Measurements from ENCODE around the gene CACNB3. TPM values are rescaled to one million over a fixed set of nuclear protein-coding genes. Genes with fewer than 3 reads are reported as not detected.

CACNB3 gene
- total and polyA plus RNA-seq, 9 of the 15 experiments (the other 6 are each of a cell fraction or from before 2014, with no cell fraction given): 0.24 to 2.0 (median 1.5) TPM

- TF ChIP-seq PRDM10 (IDR thresholded peaks at IDR 0.05; ENCODE audit: partially characterized antibody): peak; percentile 57
- peak in 1 of 2 experiments; percentile 85; a peak in 1 of 4 replicates for TF ChIP-seq ETV6 (IDR thresholded peaks at IDR 0.05; ENCODE audit: borderline replicate concordance in 1 of 2, low read depth in 2 of 2, low read length in 1 of 2)
- TF ChIP-seq ETV6 (CRISPR knock-in tag; IDR thresholded peaks at IDR 0.05; ENCODE audit: borderline replicate concordance): no peak
- TF ChIP-seq POLR2B (IDR thresholded peaks at IDR 0.05; ENCODE audit: low read depth, partially characterized antibody): peak; percentile 56
- peak; percentile 98 for TF ChIP-seq RBFOX2 (IDR thresholded peaks at IDR 0.05; ENCODE audit: low read depth, low read length)
- TF ChIP-seq GABPB2 (CRISPR knock-in tag; conservative IDR thresholded peaks at IDR 0.05): no peak
- peak; percentile 93 for TF ChIP-seq BCOR (IDR thresholded peaks at IDR 0.05)
- TF ChIP-seq FOXM1 (IDR thresholded peaks at IDR 0.05; ENCODE audit: low read depth): peak; percentile 73
- no peak for TF ChIP-seq FOXM1 (CRISPR knock-in tag; IDR thresholded peaks at IDR 0.05; ENCODE audit: low read depth)
- no peak for TF ChIP-seq KHSRP (IDR thresholded peaks at IDR 0.05)
- TF ChIP-seq CTCFL (IDR thresholded peaks at IDR 0.05; ENCODE audit: borderline replicate concordance, insufficient read depth, low read depth, low read length, poor library complexity, severe bottlenecking): no peak
- TF ChIP-seq TOE1 (IDR thresholded peaks at IDR 0.05; ENCODE audit: borderline replicate concordance): no peak; the same call in 1 of the 2 replicates
- TF ChIP-seq TOE1 (CRISPR knock-in tag; IDR thresholded peaks at IDR 0.05; ENCODE audit: borderline replicate concordance, low read depth): no peak
- TF ChIP-seq, protein P1, sequence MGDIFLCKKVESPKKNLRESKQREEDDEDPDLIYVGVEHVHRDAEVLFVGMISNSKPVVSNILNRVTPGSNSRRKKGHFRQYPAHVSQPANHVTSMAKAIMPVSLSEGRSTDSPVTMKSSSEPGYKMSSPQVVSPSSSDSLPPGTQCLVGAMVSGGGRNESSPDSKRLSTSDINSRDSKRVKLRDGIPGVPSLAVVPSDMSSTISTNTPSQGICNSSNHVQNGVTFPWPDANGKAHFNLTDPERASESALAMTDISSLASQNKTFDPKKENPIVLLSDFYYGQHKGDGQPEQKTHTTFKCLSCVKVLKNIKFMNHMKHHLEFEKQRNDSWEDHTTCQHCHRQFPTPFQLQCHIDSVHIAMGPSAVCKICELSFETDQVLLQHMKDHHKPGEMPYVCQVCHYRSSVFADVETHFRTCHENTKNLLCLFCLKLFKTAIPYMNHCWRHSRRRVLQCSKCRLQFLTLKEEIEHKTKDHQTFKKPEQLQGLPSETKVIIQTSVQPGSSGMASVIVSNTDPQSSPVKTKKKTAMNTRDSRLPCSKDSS (IDR thresholded peaks at IDR 0.05; ENCODE audit: low read depth, partially characterized antibody): no peak
- no peak for TF ChIP-seq PHB2 (IDR thresholded peaks at IDR 0.05; ENCODE audit: low read depth)
- TF ChIP-seq ZNF23 (CRISPR knock-in tag; IDR thresholded peaks at IDR 0.05): no peak
- no peak; the same call in 1 of the 2 replicates for TF ChIP-seq ZNF511 (CRISPR knock-in tag; IDR thresholded peaks at IDR 0.05)
- TF ChIP-seq CBX2 (IDR thresholded peaks at IDR 0.05; ENCODE audit: insufficient read depth, low read length, poor library complexity, severe bottlenecking): no peak
- TF ChIP-seq FOXP1 (CRISPR knock-in tag; IDR thresholded peaks at IDR 0.05): no peak
- TF ChIP-seq ZNF124 (CRISPR knock-in tag; IDR thresholded peaks at IDR 0.05): no peak
- TF ChIP-seq POLR2AphosphoS2 (IDR thresholded peaks at IDR 0.05; ENCODE audit: low read length): no peak
Observed at GRCh38 chr12:48851883-48852733, 33.8 kb downstream of the CACNB3 start, which contains the start of gene DDX23 (continued).
